KMS-11 (cell line): ENCODE data around the gene PPP1R12B.

Experiments
- H2AFZ ChIP-seq: fragments of 200-600 bp; sonication (generic); 2 replicates; pipeline ENCODE4 v1.6.1; 2016; ENCODE audit warnings: antibody characterized with exemption, mixed run types, low read depth
- H3K27ac ChIP-seq: fragments of 200-600 bp; sonication (generic); 2 replicates; pipeline ENCODE4 v1.6.1; 2016; ENCODE audit warnings: mild to moderate bottlenecking, mixed run types
- H3K27me3 ChIP-seq: fragments of 200-600 bp; sonication (generic); 2 replicates; pipeline ENCODE4 v1.6.1; 2017; ENCODE audit warnings: mild to moderate bottlenecking, low read depth, mixed run types, moderate library complexity; ENCODE audit not compliant: insufficient read depth
- H3K36me3 ChIP-seq: fragments of 200-600 bp; sonication (generic); 2 replicates; pipeline ENCODE4 v1.6.1; 2017; ENCODE audit warnings: mild to moderate bottlenecking, mixed run types; ENCODE audit not compliant: insufficient read depth
- H3K4me1 ChIP-seq: fragments of 200-600 bp; sonication (generic); 2 replicates; pipeline ENCODE4 v1.6.1; 2016; ENCODE audit warnings: mild to moderate bottlenecking, low read depth, mixed run types; ENCODE audit not compliant: poor library complexity, severe bottlenecking
- H3K4me2 ChIP-seq: fragments of 200-600 bp; sonication (generic); 2 replicates; pipeline ENCODE4 v1.7.0; 2016; ENCODE audit warnings: mild to moderate bottlenecking, mixed run types
- H3K4me3 ChIP-seq: fragments of 200-600 bp; sonication (generic); IDR thresholded peaks from 2 replicates; pipeline ENCODE4 v1.6.1; 2017; ENCODE audit warnings: low read depth, low read length, mixed read lengths; ENCODE audit not compliant: insufficient read depth
- H3K79me2 ChIP-seq: fragments of 200-600 bp; sonication (generic); 2 replicates; pipeline ENCODE4 v1.6.1; 2016; ENCODE audit warnings: low read depth, mixed run types; ENCODE audit not compliant: insufficient read depth
- H3K9ac ChIP-seq: fragments of 200-600 bp; sonication (generic); 2 replicates; pipeline ENCODE4 v1.6.1; 2016; ENCODE audit warnings: mild to moderate bottlenecking, mixed run types
- H4K20me1 ChIP-seq: fragments of 200-600 bp; sonication (generic); 2 replicates; pipeline ENCODE4 v1.6.1; 2016; ENCODE audit warnings: mild to moderate bottlenecking, mixed run types; ENCODE audit not compliant: insufficient read depth
- CTCF ChIP-seq: fragments of 200-600 bp; sonication (generic); conservative IDR thresholded peaks from 2 replicates; pipeline ENCODE4 v1.6.1; 2017; ENCODE audit warnings: low read depth, mild to moderate bottlenecking, antibody characterized with exemption, low read length, moderate library complexity, mixed read lengths

Gene PPP1R12B

DNA sequence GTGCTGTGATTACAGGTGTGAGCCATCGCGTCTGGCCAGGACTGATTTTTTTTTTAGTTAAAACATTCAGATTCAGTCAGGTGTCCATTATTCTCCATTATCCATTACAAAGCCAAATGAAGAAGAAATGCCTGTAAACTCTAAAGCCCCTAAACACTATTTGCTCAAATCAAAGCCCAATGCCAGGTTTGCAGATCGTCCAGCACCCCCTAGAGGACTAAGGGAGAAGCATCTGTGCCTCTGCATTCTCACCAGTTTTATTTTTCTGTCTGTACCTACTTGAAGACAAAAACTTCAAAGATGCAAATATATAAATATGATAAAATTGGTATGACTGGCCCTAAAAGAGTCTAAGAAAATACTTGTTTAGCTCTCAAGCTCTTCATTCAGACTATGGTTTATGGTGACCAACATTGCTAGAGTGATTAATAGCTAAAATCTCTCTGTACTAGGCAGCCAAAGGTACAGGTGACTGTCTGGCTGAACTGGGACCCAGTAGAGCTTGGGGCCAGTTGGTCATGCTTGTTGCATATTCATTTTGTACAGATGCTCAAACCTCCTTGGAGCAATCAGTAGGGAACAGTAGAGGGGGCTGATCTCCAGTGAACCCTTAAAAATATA is 223.3 kb downstream of the PPP1R12B start:
- Histone ChIP-seq H2AFZ (no peak overlapping the region), H3K4me3 (no peak overlapping the region), H3K4me2 (no peak overlapping the region), H3K27ac (no peak overlapping the region), H3K9ac (no peak overlapping the region), H3K27me3 (no peaks in the 10 kb centered on the region), H4K20me1 (no peaks in the 10 kb centered on the region), H3K4me1 (peaks cover 7% of the 10 kb centered on the region), H3K36me3 (no peaks in the 10 kb centered on the region), H3K79me2 (no peaks in the 10 kb centered on the region)
- TF ChIP-seq CTCF, result peak; percentile 95

DNA sequence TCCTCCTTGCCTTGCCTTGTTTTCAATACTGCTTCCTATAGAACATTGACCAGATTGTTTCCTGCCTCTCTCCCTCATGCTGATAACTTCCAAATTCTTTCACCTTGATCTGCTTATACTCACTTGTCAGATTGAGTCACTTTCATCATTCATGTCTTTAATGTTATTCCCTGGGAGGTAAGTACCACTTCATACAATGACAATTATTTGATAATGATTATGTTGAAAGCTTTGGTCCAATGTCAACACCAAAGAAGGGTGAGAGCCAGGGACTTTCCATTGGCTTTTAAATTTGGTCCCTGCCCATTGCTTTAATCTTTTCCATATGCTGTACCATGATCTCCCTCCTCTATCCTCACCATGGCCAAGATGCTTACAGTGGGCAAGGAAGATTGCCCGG is 224.4 kb downstream of the PPP1R12B start:
- Histone ChIP-seq H2AFZ (no peak overlapping the region), H3K27ac (no peak overlapping the region), H3K27me3 (no peaks in the 10 kb centered on the region), H4K20me1 (no peaks in the 10 kb centered on the region), H3K4me3 (no peak overlapping the region), H3K9ac (no peak overlapping the region), H3K4me1 (peaks cover 7% of the 10 kb centered on the region), H3K4me2 (no peak overlapping the region), H3K79me2 (no peaks in the 10 kb centered on the region), H3K36me3 (no peaks in the 10 kb centered on the region)
- TF ChIP-seq CTCF, result no peak

GRCh38 chr1:202575918-202576653 is 227.6 kb downstream of the PPP1R12B start:
- Histone ChIP-seq H3K79me2 (no peaks in the 10 kb centered on the region), H3K4me3 (no peak overlapping the region), H3K27ac (no peak overlapping the region), H3K36me3 (no peaks in the 10 kb centered on the region), H3K9ac (no peak overlapping the region), H3K4me1 (no peaks in the 10 kb centered on the region), H3K4me2 (no peak overlapping the region), H2AFZ (no peak overlapping the region), H3K27me3 (no peaks in the 10 kb centered on the region), H4K20me1 (no peaks in the 10 kb centered on the region)
- no peak for TF ChIP-seq CTCF

GRCh38 chr1:202576816-202577215 is 228.3 kb downstream of the PPP1R12B start:
- H3K27me3 ChIP-seq, result no peaks in the 10 kb centered on the region
- no peaks in the 10 kb centered on the region for H4K20me1 ChIP-seq
- no peak overlapping the region for H2AFZ ChIP-seq
- no peaks in the 10 kb centered on the region for H3K4me1 ChIP-seq
- H3K36me3 ChIP-seq, result no peaks in the 10 kb centered on the region
- no peak for TF ChIP-seq CTCF
- no peak overlapping the region for H3K27ac ChIP-seq
- H3K4me2 ChIP-seq, result no peak overlapping the region
- no peak overlapping the region for H3K9ac ChIP-seq
- no peaks in the 10 kb centered on the region for H3K79me2 ChIP-seq
- no peak overlapping the region for H3K4me3 ChIP-seq
